Measurements from ENCODE around the gene MRGPRX1.

MRGPRX1 gene

GRCh38 chr11:18912883-18913282 lies 26.3 kb downstream of the MRGPRX1 start:
- TF ChIP-seq REST (IDR thresholded peaks at IDR 0.05; ENCODE audit: insufficient read depth in 1 of 2, low read depth in 2 of 2, low read length in 2 of 2) (no peak), TAF1 (IDR thresholded peaks at IDR 0.05; ENCODE audit: borderline replicate concordance, insufficient read depth, low read length) (no peak), POLR2AphosphoS5 (IDR thresholded peaks at IDR 0.05; ENCODE audit: low read depth, low read length) (no peak), SIN3A (IDR thresholded peaks at IDR 0.05; ENCODE audit: borderline replicate concordance, insufficient read depth, low read length) (no peak), FOXP2 (optimal IDR thresholded peaks at IDR 0.05; ENCODE audit: borderline replicate concordance, extremely low read depth, extremely low read length, insufficient read depth) (no peak)

- TF ChIP-seq REST (IDR thresholded peaks at IDR 0.05; ENCODE audit: insufficient read depth in 1 of 2, low read depth in 2 of 2, low read length in 2 of 2) (no peak), FOXP2 (optimal IDR thresholded peaks at IDR 0.05; ENCODE audit: borderline replicate concordance, extremely low read depth, extremely low read length, insufficient read depth) (no peak), SIN3A (IDR thresholded peaks at IDR 0.05; ENCODE audit: borderline replicate concordance, insufficient read depth, low read length) (no peak), TAF1 (IDR thresholded peaks at IDR 0.05; ENCODE audit: borderline replicate concordance, insufficient read depth, low read length) (no peak), POLR2AphosphoS5 (IDR thresholded peaks at IDR 0.05; ENCODE audit: low read depth, low read length) (no peak)
These were observed 31.8 kb downstream of the MRGPRX1 start for GRCh38 chr11:18907391-18907790.

- TF ChIP-seq SIN3A (IDR thresholded peaks at IDR 0.05; ENCODE audit: borderline replicate concordance, insufficient read depth, low read length) (no peak), POLR2AphosphoS5 (IDR thresholded peaks at IDR 0.05; ENCODE audit: low read depth, low read length) (no peak), REST (IDR thresholded peaks at IDR 0.05; ENCODE audit: insufficient read depth in 1 of 2, low read depth in 2 of 2, low read length in 2 of 2) (no peak), FOXP2 (optimal IDR thresholded peaks at IDR 0.05; ENCODE audit: borderline replicate concordance, extremely low read depth, extremely low read length, insufficient read depth) (no peak), TAF1 (IDR thresholded peaks at IDR 0.05; ENCODE audit: borderline replicate concordance, insufficient read depth, low read length) (no peak)
These were observed 48.6 kb downstream of the MRGPRX1 start for GRCh38 chr11:18890615-18891014.

Measured in PFSK-1 (cell line).